ENCODE data around the gene DNAAF6. TPM values are rescaled to one million over a fixed set of nuclear protein-coding genes. Genes with fewer than 3 reads are reported as not detected.

DNAAF6 gene
- total RNA-seq, 1 donor from 2014 or later = 1.2 TPM

DNA sequence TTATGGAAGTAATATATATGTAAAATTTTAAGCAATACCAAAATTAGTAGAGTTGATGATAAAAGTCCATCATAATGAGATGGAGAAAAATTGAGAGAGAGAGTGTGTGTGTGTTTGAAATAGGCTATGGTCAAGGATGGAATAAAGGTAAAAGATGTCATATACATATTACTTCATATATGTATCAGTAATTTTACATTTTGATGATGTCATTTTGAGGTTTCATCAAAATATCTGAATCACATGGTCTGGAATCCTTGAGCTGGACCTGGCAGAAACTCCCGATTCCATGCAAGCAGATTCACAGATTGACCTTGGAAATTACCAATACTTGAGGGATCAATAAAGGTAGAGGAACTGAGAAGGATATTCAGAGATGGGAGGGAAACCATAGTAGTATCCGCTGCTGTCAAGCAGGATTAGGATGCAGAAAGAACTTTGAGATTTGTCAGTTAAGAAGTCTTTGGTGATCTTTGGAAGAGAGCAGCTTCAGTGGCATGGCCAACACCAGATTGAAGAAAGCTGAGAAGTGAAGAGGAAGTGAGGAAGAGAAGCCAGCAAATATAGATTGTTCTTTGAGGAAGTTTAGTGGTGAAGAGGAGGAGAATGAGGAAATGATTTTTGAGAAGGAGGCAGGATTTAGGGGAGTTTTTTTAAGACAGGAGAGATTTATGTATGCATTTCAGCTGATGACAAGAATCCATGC is 21.5 kb downstream of the DNAAF6 start:
- no peaks in the 10 kb centered on the region for H3K27me3 Mint-ChIP-seq (ENCODE audit: unreplicated experiment)
- H3K27ac Mint-ChIP-seq (ENCODE audit: unreplicated experiment) = no peak overlapping the region
- H3K4me3 Mint-ChIP-seq (ENCODE audit: unreplicated experiment) = no peak overlapping the region
- DNase-seq (ENCODE audit: low spot score) = no peak
- TF ChIP-seq, protein P1, sequence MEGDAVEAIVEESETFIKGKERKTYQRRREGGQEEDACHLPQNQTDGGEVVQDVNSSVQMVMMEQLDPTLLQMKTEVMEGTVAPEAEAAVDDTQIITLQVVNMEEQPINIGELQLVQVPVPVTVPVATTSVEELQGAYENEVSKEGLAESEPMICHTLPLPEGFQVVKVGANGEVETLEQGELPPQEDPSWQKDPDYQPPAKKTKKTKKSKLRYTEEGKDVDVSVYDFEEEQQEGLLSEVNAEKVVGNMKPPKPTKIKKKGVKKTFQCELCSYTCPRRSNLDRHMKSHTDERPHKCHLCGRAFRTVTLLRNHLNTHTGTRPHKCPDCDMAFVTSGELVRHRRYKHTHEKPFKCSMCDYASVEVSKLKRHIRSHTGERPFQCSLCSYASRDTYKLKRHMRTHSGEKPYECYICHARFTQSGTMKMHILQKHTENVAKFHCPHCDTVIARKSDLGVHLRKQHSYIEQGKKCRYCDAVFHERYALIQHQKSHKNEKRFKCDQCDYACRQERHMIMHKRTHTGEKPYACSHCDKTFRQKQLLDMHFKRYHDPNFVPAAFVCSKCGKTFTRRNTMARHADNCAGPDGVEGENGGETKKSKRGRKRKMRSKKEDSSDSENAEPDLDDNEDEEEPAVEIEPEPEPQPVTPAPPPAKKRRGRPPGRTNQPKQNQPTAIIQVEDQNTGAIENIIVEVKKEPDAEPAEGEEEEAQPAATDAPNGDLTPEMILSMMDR (IDR thresholded peaks at IDR 0.05; ENCODE audit: unreplicated experiment) = no peak
- H3K36me3 Mint-ChIP-seq (ENCODE audit: low read depth, unreplicated experiment) = no peaks in the 10 kb centered on the region
- H3K4me1 Mint-ChIP-seq (ENCODE audit: unreplicated experiment) = peaks cover 6% of the 10 kb centered on the region
- H3K9me3 Mint-ChIP-seq (ENCODE audit: unreplicated experiment) = no peaks in the 10 kb centered on the region

DNA sequence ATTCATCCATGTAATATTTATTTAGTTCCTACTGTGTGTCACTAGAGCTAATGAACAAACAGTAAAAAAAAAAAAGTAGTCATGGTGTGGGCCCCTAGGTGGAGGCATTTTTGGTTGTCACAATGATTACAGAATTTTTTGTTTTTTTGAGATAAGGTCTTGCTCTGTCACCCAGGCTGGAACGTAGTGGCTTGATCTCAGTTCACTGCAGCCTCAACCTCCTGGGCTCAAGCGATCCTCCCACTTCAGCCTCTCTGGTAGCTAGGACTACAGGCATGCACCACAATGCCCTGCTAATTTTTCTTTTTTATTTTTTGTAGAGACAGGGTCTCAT is 22.0 kb downstream of the DNAAF6 start:
- H3K4me3 Mint-ChIP-seq (ENCODE audit: unreplicated experiment) = no peak overlapping the region
- H3K9me3 Mint-ChIP-seq (ENCODE audit: unreplicated experiment) = no peaks in the 10 kb centered on the region
- H3K4me1 Mint-ChIP-seq (ENCODE audit: unreplicated experiment) = peaks cover 6% of the 10 kb centered on the region
- TF ChIP-seq, protein P1 (IDR thresholded peaks at IDR 0.05; ENCODE audit: unreplicated experiment) = no peak
- H3K27ac Mint-ChIP-seq (ENCODE audit: unreplicated experiment) = no peak overlapping the region
- no peaks in the 10 kb centered on the region for H3K27me3 Mint-ChIP-seq (ENCODE audit: unreplicated experiment)
- no peak for DNase-seq (ENCODE audit: low spot score)
- no peaks in the 10 kb centered on the region for H3K36me3 Mint-ChIP-seq (ENCODE audit: low read depth, unreplicated experiment)

DNA sequence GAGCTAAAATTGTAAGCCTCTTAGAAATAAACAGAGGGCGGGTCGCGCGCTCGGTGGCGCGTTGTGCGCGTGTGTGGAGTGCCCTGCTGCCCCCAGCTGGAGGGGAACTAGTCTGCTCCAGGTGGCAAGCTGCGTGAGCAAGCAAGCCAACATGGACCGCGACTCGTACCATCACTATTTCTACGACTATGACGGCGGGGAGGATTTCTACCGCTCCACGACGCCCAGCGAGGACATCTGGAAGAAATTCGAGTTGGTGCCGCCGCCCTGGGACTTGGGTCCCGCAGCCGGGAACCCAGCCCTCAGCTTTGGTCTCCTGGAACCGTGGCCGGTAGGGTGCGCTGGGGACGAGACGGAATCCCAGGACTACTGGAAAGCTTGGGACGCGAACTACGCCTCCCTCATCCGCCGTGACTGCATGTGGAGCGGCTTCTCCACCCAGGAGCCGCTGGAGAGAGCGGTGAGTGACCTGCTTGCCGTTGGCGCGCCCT is 66.1 kb downstream of the DNAAF6 start:
- peak; percentile 31 for DNase-seq (ENCODE audit: low spot score)
- TF ChIP-seq, protein P1 (IDR thresholded peaks at IDR 0.05; ENCODE audit: unreplicated experiment) = no peak
- no peaks in the 10 kb centered on the region for H3K9me3 Mint-ChIP-seq (ENCODE audit: unreplicated experiment)
- H3K4me1 Mint-ChIP-seq (ENCODE audit: unreplicated experiment) = no peaks in the 10 kb centered on the region
- peak overlapping the region; percentile 69 for H3K4me3 Mint-ChIP-seq (ENCODE audit: unreplicated experiment)
- no peak overlapping the region for H3K27ac Mint-ChIP-seq (ENCODE audit: unreplicated experiment)
- H3K36me3 Mint-ChIP-seq (ENCODE audit: low read depth, unreplicated experiment) = no peaks in the 10 kb centered on the region
- H3K27me3 Mint-ChIP-seq (ENCODE audit: unreplicated experiment) = no peaks in the 10 kb centered on the region

- TF ChIP-seq, protein P1 (IDR thresholded peaks at IDR 0.05; ENCODE audit: unreplicated experiment) = no peak
- Mint-ChIP-seq H3K27me3 (ENCODE audit: unreplicated experiment) (no peaks in the 10 kb centered on the region), H3K27ac (ENCODE audit: unreplicated experiment) (no peak overlapping the region), H3K4me3 (ENCODE audit: unreplicated experiment) (no peak overlapping the region), H3K9me3 (ENCODE audit: unreplicated experiment) (no peaks in the 10 kb centered on the region), H3K4me1 (ENCODE audit: unreplicated experiment) (no peaks in the 10 kb centered on the region), H3K36me3 (ENCODE audit: low read depth, unreplicated experiment) (no peaks in the 10 kb centered on the region)
- DNase-seq (ENCODE audit: low spot score) = no peak
Observed at GRCh38 chrX:107273795-107274194, 67.4 kb downstream of the DNAAF6 start.

GRCh38 chrX:107288676-107289075 is 82.3 kb downstream of the DNAAF6 start:
- Mint-ChIP-seq H3K36me3 (ENCODE audit: low read depth, unreplicated experiment) (no peaks in the 10 kb centered on the region), H3K4me3 (ENCODE audit: unreplicated experiment) (no peak overlapping the region)

More at GRCh38 chrX:107288676-107289075, 82.3 kb downstream of the DNAAF6 start:
- TF ChIP-seq, protein P1 (IDR thresholded peaks at IDR 0.05; ENCODE audit: unreplicated experiment) = no peak
- DNase-seq (ENCODE audit: low spot score) = no peak
- H3K9me3 Mint-ChIP-seq (ENCODE audit: unreplicated experiment) = no peaks in the 10 kb centered on the region
- H3K27me3 Mint-ChIP-seq (ENCODE audit: unreplicated experiment) = no peaks in the 10 kb centered on the region
- H3K4me1 Mint-ChIP-seq (ENCODE audit: unreplicated experiment) = no peaks in the 10 kb centered on the region
- no peak overlapping the region for H3K27ac Mint-ChIP-seq (ENCODE audit: unreplicated experiment)
